ENCODE measurements around the gene IFNG. TPM values are rescaled to one million over a fixed set of nuclear protein-coding genes. Genes with fewer than 3 reads are reported as not detected.
"Not testable (repeated sequence)": the region's sequence is repeated elsewhere in the genome, so short reads cannot be mapped to it uniquely, and the experiment has no call there.

Gene IFNG
- total RNA-seq, 3 donors from 2014 or later, result 61.8 to 920 (median 807) TPM

GRCh38 chr12:68177562-68177961, 18.0 kb upstream of the IFNG start:
- Mint-ChIP-seq H3K27me3 (ENCODE audit: low read depth) (no peaks in the 10 kb centered on the region), H3K4me1 (ENCODE audit: low read depth) (peaks cover 78% of the 10 kb centered on the region), H3K9me3 (no peaks in the 10 kb centered on the region), H3K4me3 (no peak overlapping the region), H3K36me3 (ENCODE audit: insufficient read depth) (no peaks in the 10 kb centered on the region)
- ATAC-seq (no peak), DNase-seq (no peak)

- H3K4me1 Mint-ChIP-seq (ENCODE audit: low read depth), result peaks cover 74% of the 10 kb centered on the region
Observed at GRCh38 chr12:68176257-68176656, 16.7 kb upstream of the IFNG start.

GRCh38 chr12:68175557-68176061, 16.1 kb upstream of the IFNG start:
- Mint-ChIP-seq H3K4me3 (peak overlapping the region; percentile 55), H3K27me3 (ENCODE audit: low read depth) (no peaks in the 10 kb centered on the region), H3K36me3 (ENCODE audit: insufficient read depth) (no peaks in the 10 kb centered on the region), H3K4me1 (ENCODE audit: low read depth) (peaks cover 67% of the 10 kb centered on the region), H3K9me3 (no peaks in the 10 kb centered on the region)
- peak; percentile 56 for DNase-seq
- peak; percentile 88 to 93 for ATAC-seq

More at GRCh38 chr12:68176257-68176656, 16.7 kb upstream of the IFNG start:
- Mint-ChIP-seq H3K4me3 (peak overlapping the region; percentile 55), H3K9me3 (no peaks in the 10 kb centered on the region), H3K27me3 (ENCODE audit: low read depth) (no peaks in the 10 kb centered on the region), H3K36me3 (ENCODE audit: insufficient read depth) (no peaks in the 10 kb centered on the region)
- ATAC-seq (no peak), DNase-seq (no peak)

GRCh38 chr12:68174761-68175160, 15.2 kb upstream of the IFNG start:
- DNase-seq; H3K4me3 Mint-ChIP-seq; H3K27me3 Mint-ChIP-seq (ENCODE audit: low read depth); H3K9me3 Mint-ChIP-seq; ATAC-seq; H3K36me3 Mint-ChIP-seq (ENCODE audit: insufficient read depth): not testable (repeated sequence)
- peaks cover 62% of the 10 kb centered on the region for H3K4me1 Mint-ChIP-seq (ENCODE audit: low read depth)

GRCh38 chr12:68173792-68174191, 14.3 kb upstream of the IFNG start:
- ATAC-seq (no peak), DNase-seq (no peak)
- Mint-ChIP-seq H3K4me1 (ENCODE audit: low read depth) (peaks cover 60% of the 10 kb centered on the region), H3K4me3 (no peak overlapping the region), H3K27me3 (ENCODE audit: low read depth) (no peaks in the 10 kb centered on the region), H3K36me3 (ENCODE audit: insufficient read depth) (no peaks in the 10 kb centered on the region), H3K9me3 (no peaks in the 10 kb centered on the region)

GRCh38 chr12:68170726-68171125, 11.2 kb upstream of the IFNG start:
- no peak for DNase-seq
- peaks cover 31% of the 10 kb centered on the region for H3K4me1 Mint-ChIP-seq (ENCODE audit: low read depth)
- H3K9me3 Mint-ChIP-seq, result no peaks in the 10 kb centered on the region
- no peak for ATAC-seq
- H3K27me3 Mint-ChIP-seq (ENCODE audit: low read depth), result no peaks in the 10 kb centered on the region
- H3K4me3 Mint-ChIP-seq, result no peak overlapping the region
- H3K36me3 Mint-ChIP-seq (ENCODE audit: insufficient read depth), result no peaks in the 10 kb centered on the region

GRCh38 chr12:68169213-68169889, 9.8 kb upstream of the IFNG start:
- peak in 1 of 2 donors; percentile 34 for ATAC-seq
- H3K9me3 Mint-ChIP-seq, result no peaks in the 10 kb centered on the region
- no peak overlapping the region for H3K4me3 Mint-ChIP-seq
- DNase-seq, result no peak
- H3K4me1 Mint-ChIP-seq (ENCODE audit: low read depth), result peaks cover 19% of the 10 kb centered on the region
- no peaks in the 10 kb centered on the region for H3K27me3 Mint-ChIP-seq (ENCODE audit: low read depth)
- no peaks in the 10 kb centered on the region for H3K36me3 Mint-ChIP-seq (ENCODE audit: insufficient read depth)

GRCh38 chr12:68166317-68166831, 6.8 kb upstream of the IFNG start:
- no peaks in the 10 kb centered on the region for H3K27me3 Mint-ChIP-seq (ENCODE audit: low read depth)
- no peaks in the 10 kb centered on the region for H3K36me3 Mint-ChIP-seq (ENCODE audit: insufficient read depth)
- DNase-seq (no peak), ATAC-seq (no peak)
- H3K4me3 Mint-ChIP-seq, result no peak overlapping the region
- peaks cover 27% of the 10 kb centered on the region for H3K4me1 Mint-ChIP-seq (ENCODE audit: low read depth)
- no peaks in the 10 kb centered on the region for H3K9me3 Mint-ChIP-seq

- no peaks in the 10 kb centered on the region for H3K36me3 Mint-ChIP-seq (ENCODE audit: insufficient read depth)
- no peaks in the 10 kb centered on the region for H3K27me3 Mint-ChIP-seq (ENCODE audit: low read depth)
- ATAC-seq (peak; percentile 76 to 85), DNase-seq (no peak)
- H3K4me3 Mint-ChIP-seq, result no peak overlapping the region
- H3K4me1 Mint-ChIP-seq (ENCODE audit: low read depth), result peaks cover 26% of the 10 kb centered on the region
- H3K9me3 Mint-ChIP-seq, result no peaks in the 10 kb centered on the region
Observed at GRCh38 chr12:68163560-68164081, 4.1 kb upstream of the IFNG start.

- no peak overlapping the region for H3K4me3 Mint-ChIP-seq
- no peak for DNase-seq
- H3K9me3 Mint-ChIP-seq, result no peaks in the 10 kb centered on the region
- H3K27me3 Mint-ChIP-seq (ENCODE audit: low read depth), result no peaks in the 10 kb centered on the region
- H3K36me3 Mint-ChIP-seq (ENCODE audit: insufficient read depth), result peaks cover 2% of the 10 kb centered on the region
- peaks cover 31% of the 10 kb centered on the region for H3K4me1 Mint-ChIP-seq (ENCODE audit: low read depth)
- ATAC-seq, result no peak
Observed at GRCh38 chr12:68162374-68162773, 2.8 kb upstream of the IFNG start.

GRCh38 chr12:68158432-68158831, 1.1 kb downstream of the IFNG start:
- ATAC-seq, result no peak
- H3K4me1 Mint-ChIP-seq (ENCODE audit: low read depth), result peaks cover 34% of the 10 kb centered on the region
- H3K4me3 Mint-ChIP-seq, result peak overlapping the region; percentile 79
- H3K27me3 Mint-ChIP-seq (ENCODE audit: low read depth), result no peaks in the 10 kb centered on the region
- H3K36me3 Mint-ChIP-seq (ENCODE audit: insufficient read depth), result peaks cover 11% of the 10 kb centered on the region
- H3K9me3 Mint-ChIP-seq, result no peaks in the 10 kb centered on the region
- no peak for DNase-seq

- Mint-ChIP-seq H3K9me3 (no peaks in the 10 kb centered on the region), H3K36me3 (ENCODE audit: insufficient read depth) (peaks cover 11% of the 10 kb centered on the region)
- ATAC-seq, result peak; percentile 48 to 67
Observed at GRCh38 chr12:68157380-68157779, 2.2 kb downstream of the IFNG start.

GRCh38 chr12:68156636-68157035, 2.9 kb downstream of the IFNG start:
- Mint-ChIP-seq H3K36me3 (ENCODE audit: insufficient read depth) (peaks cover 11% of the 10 kb centered on the region), H3K4me1 (ENCODE audit: low read depth) (peaks cover 29% of the 10 kb centered on the region), H3K4me3 (peak overlapping the region; percentile 79), H3K27me3 (ENCODE audit: low read depth) (no peaks in the 10 kb centered on the region), H3K9me3 (no peaks in the 10 kb centered on the region)
- no peak for ATAC-seq
- no peak for DNase-seq

More at GRCh38 chr12:68157380-68157779, 2.2 kb downstream of the IFNG start:
- no peaks in the 10 kb centered on the region for H3K27me3 Mint-ChIP-seq (ENCODE audit: low read depth)
- peak; percentile 22 for DNase-seq
- peak overlapping the region; percentile 79 for H3K4me3 Mint-ChIP-seq
- peaks cover 29% of the 10 kb centered on the region for H3K4me1 Mint-ChIP-seq (ENCODE audit: low read depth)

GRCh38 chr12:68154779-68155178, 4.8 kb downstream of the IFNG start:
- Mint-ChIP-seq H3K36me3 (ENCODE audit: insufficient read depth) (peaks cover 11% of the 10 kb centered on the region), H3K27me3 (ENCODE audit: low read depth) (no peaks in the 10 kb centered on the region), H3K4me1 (ENCODE audit: low read depth) (peaks cover 28% of the 10 kb centered on the region), H3K4me3 (no peak overlapping the region), H3K9me3 (no peaks in the 10 kb centered on the region)
- ATAC-seq, result no peak
- no peak for DNase-seq

Measured in activated T-cell treated with anti-CD3 and anti-CD28 coated beads, Interleukin-2, amount 50 U/mL, for 4 hours (primary cell).